ENCODE results near the gene HMCN1.

HMCN1 gene

GRCh38 chr1:185733818-185734735 lies at the start of gene HMCN1:
HMCN1 (plus strand) TSS chr1:185734391; CDS start chr1:185734780, 389 bp downstream.
- DNase-seq (ENCODE audit: extremely low read depth, low read depth), result no peak
- peak; percentile 52 for TF ChIP-seq CTCF (IDR thresholded peaks at IDR 0.05; ENCODE audit: low read depth, low read length, missing control alignments)
- peak within 1 kb of the TSS; percentile 57 for H3K4me3 ChIP-seq (replicated peaks; ENCODE audit: low read depth, low read length)

- no peak for DNase-seq (ENCODE audit: extremely low read depth, low read depth)
- TF ChIP-seq CTCF (IDR thresholded peaks at IDR 0.05; ENCODE audit: low read depth, low read length, missing control alignments), result no peak
- no peak overlapping the region for H3K4me3 ChIP-seq (replicated peaks; ENCODE audit: low read depth, low read length)
Measured at GRCh38 chr1:185686821-185687778, 47.1 kb upstream of the HMCN1 start.

- H3K4me3 ChIP-seq (replicated peaks; ENCODE audit: low read depth, low read length), result no peak overlapping the region
- TF ChIP-seq CTCF (IDR thresholded peaks at IDR 0.05; ENCODE audit: low read depth, low read length, missing control alignments), result no peak
- DNase-seq (ENCODE audit: extremely low read depth, low read depth), result no peak
Measured at GRCh38 chr1:185690527-185690926, 43.7 kb upstream of the HMCN1 start.

GRCh38 chr1:185693654-185694053 lies 40.5 kb upstream of the HMCN1 start:
- H3K4me3 ChIP-seq (replicated peaks; ENCODE audit: low read depth, low read length), result no peak overlapping the region
- no peak for DNase-seq (ENCODE audit: extremely low read depth, low read depth)

GRCh38 chr1:185694081-185694480 lies 40.1 kb upstream of the HMCN1 start:
- DNase-seq (ENCODE audit: extremely low read depth, low read depth), result no peak
- no peak overlapping the region for H3K4me3 ChIP-seq (replicated peaks; ENCODE audit: low read depth, low read length)
- TF ChIP-seq CTCF (IDR thresholded peaks at IDR 0.05; ENCODE audit: low read depth, low read length, missing control alignments), result no peak

More at GRCh38 chr1:185693654-185694053, 40.5 kb upstream of the HMCN1 start:
- TF ChIP-seq CTCF (IDR thresholded peaks at IDR 0.05; ENCODE audit: low read depth, low read length, missing control alignments), result no peak

- no peak for DNase-seq (ENCODE audit: extremely low read depth, low read depth)
- no peak for TF ChIP-seq CTCF (IDR thresholded peaks at IDR 0.05; ENCODE audit: low read depth, low read length, missing control alignments)
- no peak overlapping the region for H3K4me3 ChIP-seq (replicated peaks; ENCODE audit: low read depth, low read length)
Measured at GRCh38 chr1:185695299-185695698, 38.9 kb upstream of the HMCN1 start.
